ENCODE measurements around the gene SLC25A23. TPM values are rescaled to one million over a fixed set of nuclear protein-coding genes. Genes with fewer than 3 reads are reported as not detected.

SLC25A23 gene
- total RNA-seq, 1 donor from 2014 or later = 50.8 TPM

DNA sequence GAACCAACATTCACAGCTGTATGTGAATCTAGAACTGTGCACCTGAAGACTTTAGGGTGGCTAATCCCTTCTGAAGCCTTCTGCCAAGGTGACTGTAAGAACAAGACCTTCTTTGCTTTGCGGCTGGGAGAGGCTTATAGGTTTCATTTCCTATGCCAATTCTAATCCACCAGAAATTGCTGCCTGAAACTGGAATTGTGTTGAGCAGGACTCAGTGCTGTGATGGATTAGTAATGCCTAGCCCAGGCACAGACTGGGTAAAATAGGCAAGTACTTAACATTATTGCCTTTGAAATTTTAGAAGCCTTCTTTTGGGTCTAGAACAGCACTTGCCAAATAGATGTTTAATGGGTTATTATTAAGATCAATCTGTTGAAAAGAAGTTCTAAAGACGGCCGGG, 11.5 kb downstream of the SLC25A23 start:
- TF ChIP-seq, protein P1, sequence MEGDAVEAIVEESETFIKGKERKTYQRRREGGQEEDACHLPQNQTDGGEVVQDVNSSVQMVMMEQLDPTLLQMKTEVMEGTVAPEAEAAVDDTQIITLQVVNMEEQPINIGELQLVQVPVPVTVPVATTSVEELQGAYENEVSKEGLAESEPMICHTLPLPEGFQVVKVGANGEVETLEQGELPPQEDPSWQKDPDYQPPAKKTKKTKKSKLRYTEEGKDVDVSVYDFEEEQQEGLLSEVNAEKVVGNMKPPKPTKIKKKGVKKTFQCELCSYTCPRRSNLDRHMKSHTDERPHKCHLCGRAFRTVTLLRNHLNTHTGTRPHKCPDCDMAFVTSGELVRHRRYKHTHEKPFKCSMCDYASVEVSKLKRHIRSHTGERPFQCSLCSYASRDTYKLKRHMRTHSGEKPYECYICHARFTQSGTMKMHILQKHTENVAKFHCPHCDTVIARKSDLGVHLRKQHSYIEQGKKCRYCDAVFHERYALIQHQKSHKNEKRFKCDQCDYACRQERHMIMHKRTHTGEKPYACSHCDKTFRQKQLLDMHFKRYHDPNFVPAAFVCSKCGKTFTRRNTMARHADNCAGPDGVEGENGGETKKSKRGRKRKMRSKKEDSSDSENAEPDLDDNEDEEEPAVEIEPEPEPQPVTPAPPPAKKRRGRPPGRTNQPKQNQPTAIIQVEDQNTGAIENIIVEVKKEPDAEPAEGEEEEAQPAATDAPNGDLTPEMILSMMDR (IDR thresholded peaks at IDR 0.05) = no peak
- DNase-seq (ENCODE audit: extremely low spot score, unreplicated experiment) = no peak
- Mint-ChIP-seq H3K4me1 (ENCODE audit: unreplicated experiment) (no peaks in the 10 kb centered on the region), H3K36me3 (ENCODE audit: unreplicated experiment) (peaks cover 31% of the 10 kb centered on the region), H3K27ac (ENCODE audit: unreplicated experiment) (no peak overlapping the region), H3K4me3 (ENCODE audit: unreplicated experiment) (no peak overlapping the region), H3K27me3 (ENCODE audit: unreplicated experiment) (no peaks in the 10 kb centered on the region), H3K9me3 (ENCODE audit: unreplicated experiment) (no peaks in the 10 kb centered on the region)

DNA sequence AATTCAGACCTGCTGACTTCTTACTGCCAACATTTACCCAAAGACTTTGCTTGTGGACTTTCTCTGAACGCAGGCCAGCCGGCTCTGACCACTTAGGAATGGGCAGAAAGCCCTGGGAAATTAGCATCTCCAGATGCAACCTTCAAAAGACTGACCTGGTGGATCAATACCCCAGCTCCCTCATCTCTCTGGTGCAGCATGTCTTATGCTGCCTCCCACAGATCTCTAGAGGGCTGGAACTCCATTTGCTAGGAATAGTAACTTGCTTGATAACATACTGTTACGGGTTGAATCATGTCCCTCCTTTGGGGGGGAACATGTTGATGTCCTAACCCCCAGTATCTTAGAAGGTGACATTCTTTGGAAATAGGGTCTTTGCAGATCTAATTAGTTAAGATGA, 13.1 kb downstream of the SLC25A23 start:
- TF ChIP-seq, protein P1 (IDR thresholded peaks at IDR 0.05) = no peak
- no peak overlapping the region for H3K27ac Mint-ChIP-seq (ENCODE audit: unreplicated experiment)
- H3K9me3 Mint-ChIP-seq (ENCODE audit: unreplicated experiment) = no peaks in the 10 kb centered on the region
- no peak for DNase-seq (ENCODE audit: extremely low spot score, unreplicated experiment)
- H3K4me1 Mint-ChIP-seq (ENCODE audit: unreplicated experiment) = no peaks in the 10 kb centered on the region
- H3K36me3 Mint-ChIP-seq (ENCODE audit: unreplicated experiment) = peaks cover 20% of the 10 kb centered on the region
- H3K4me3 Mint-ChIP-seq (ENCODE audit: unreplicated experiment) = no peak overlapping the region
- H3K27me3 Mint-ChIP-seq (ENCODE audit: unreplicated experiment) = no peaks in the 10 kb centered on the region

DNA sequence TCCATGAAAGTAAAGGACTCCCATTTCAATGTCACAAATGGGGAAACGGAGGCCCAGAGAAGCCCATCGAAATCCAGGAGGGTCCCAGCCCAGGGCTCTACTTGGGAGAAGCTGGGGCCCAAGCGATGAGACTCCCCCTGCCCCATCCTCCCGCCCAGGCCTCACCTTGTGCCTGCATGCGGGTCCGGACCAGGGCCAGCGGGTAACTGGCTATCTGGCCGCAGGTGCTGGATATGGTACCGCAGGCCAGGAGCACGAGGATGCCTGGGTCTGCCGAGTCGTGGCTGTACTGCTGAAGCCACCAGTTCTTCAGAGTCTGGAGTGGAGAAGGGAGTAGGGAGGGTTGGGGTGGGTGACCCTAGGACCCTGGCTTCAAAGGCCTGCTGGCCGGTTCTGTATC, 15.6 kb downstream of the SLC25A23 start:
- H3K27me3 Mint-ChIP-seq (ENCODE audit: unreplicated experiment) = no peaks in the 10 kb centered on the region
- no peaks in the 10 kb centered on the region for H3K4me1 Mint-ChIP-seq (ENCODE audit: unreplicated experiment)
- TF ChIP-seq, protein P1 (IDR thresholded peaks at IDR 0.05) = no peak
- H3K36me3 Mint-ChIP-seq (ENCODE audit: unreplicated experiment) = peaks cover 19% of the 10 kb centered on the region
- no peak overlapping the region for H3K4me3 Mint-ChIP-seq (ENCODE audit: unreplicated experiment)
- no peak for DNase-seq (ENCODE audit: extremely low spot score, unreplicated experiment)
- no peak overlapping the region for H3K27ac Mint-ChIP-seq (ENCODE audit: unreplicated experiment)
- H3K9me3 Mint-ChIP-seq (ENCODE audit: unreplicated experiment) = no peaks in the 10 kb centered on the region

DNA sequence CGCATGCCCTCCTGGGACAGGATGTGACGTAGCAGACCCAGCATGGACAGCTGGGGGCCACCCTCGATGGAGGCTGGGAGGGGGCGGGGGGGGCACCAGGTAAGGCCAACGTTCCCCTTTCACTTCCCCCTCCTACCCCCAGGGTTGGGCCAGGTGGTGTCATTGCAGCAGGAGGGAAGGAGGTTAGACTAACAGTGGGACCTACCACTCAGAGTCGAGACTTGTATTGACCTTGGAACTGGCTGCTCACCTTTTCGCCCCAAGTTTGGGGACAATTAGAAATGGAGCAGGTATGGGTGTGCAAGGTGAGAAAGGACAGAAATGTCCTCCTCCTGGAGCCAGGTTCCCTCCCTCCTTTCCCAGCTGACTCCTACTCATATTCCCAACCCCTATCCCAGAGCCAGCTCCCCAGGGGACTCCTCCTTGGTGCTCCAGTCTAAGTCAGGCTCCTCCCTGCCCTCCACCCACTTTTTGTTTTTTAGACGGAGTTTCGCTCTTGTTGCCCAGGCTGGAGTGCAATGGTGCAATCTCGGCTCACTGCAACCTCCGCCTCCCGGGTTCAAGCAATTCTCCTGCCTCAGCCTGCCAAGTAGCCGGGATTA, 17.4 kb downstream of the SLC25A23 start:
- TF ChIP-seq, protein P1 (IDR thresholded peaks at IDR 0.05) = no peak
- no peaks in the 10 kb centered on the region for H3K4me1 Mint-ChIP-seq (ENCODE audit: unreplicated experiment)
- no peaks in the 10 kb centered on the region for H3K9me3 Mint-ChIP-seq (ENCODE audit: unreplicated experiment)
- H3K36me3 Mint-ChIP-seq (ENCODE audit: unreplicated experiment) = peaks cover 19% of the 10 kb centered on the region
- no peak for DNase-seq (ENCODE audit: extremely low spot score, unreplicated experiment)
- H3K27ac Mint-ChIP-seq (ENCODE audit: unreplicated experiment) = no peak overlapping the region
- H3K27me3 Mint-ChIP-seq (ENCODE audit: unreplicated experiment) = no peaks in the 10 kb centered on the region
- no peak overlapping the region for H3K4me3 Mint-ChIP-seq (ENCODE audit: unreplicated experiment)

DNA sequence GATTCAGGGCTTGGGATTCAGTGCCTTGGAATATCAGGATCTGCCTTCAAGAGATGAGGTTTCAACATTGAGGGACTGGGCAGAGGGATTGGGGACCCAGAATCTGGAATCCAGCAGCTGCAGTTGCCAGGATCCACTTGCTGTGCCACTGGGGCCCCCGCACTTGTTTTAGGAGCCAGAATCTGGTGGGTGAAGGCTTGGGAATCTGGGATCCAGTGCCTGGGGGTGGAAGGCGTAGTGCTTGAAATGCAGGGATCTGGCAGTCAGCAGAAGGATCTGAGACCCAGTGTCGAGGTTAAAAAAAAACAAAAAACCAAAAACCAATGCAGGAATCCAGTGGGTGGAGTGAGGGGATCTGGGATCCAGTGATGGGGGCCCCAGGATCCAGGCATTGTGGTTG, 18.7 kb downstream of the SLC25A23 start:
- DNase-seq (ENCODE audit: extremely low spot score, unreplicated experiment) = no peak
- Mint-ChIP-seq H3K4me3 (ENCODE audit: unreplicated experiment) (no peak overlapping the region), H3K36me3 (ENCODE audit: unreplicated experiment) (peaks cover 10% of the 10 kb centered on the region), H3K27ac (ENCODE audit: unreplicated experiment) (no peak overlapping the region), H3K4me1 (ENCODE audit: unreplicated experiment) (no peaks in the 10 kb centered on the region), H3K9me3 (ENCODE audit: unreplicated experiment) (no peaks in the 10 kb centered on the region), H3K27me3 (ENCODE audit: unreplicated experiment) (no peaks in the 10 kb centered on the region)
- TF ChIP-seq, protein P1 (IDR thresholded peaks at IDR 0.05) = no peak
